Epithelial cell of esophagus (primary cell): ENCODE measurements around the gene XYLT2.

Source experiments
- DNase-seq: peaks from one replicate; pipeline ENCODE4 v3.0.0; 2010; ENCODE audit warnings: low read depth
- H3K4me3 ChIP-seq: 2 replicates; pipeline ENCODE4 v1.5.1; 2011; ENCODE audit warnings: mild to moderate bottlenecking, low read length, control low read depth
- CTCF ChIP-seq: IDR thresholded peaks from 2 replicates; pipeline ENCODE4 v1.5.1; 2011; ENCODE audit warnings: low read depth, mild to moderate bottlenecking, low read length, control low read depth, inconsistent platforms; ENCODE audit not compliant: insufficient read depth; ENCODE audit errors: missing control alignments

Gene XYLT2

GRCh38 chr17:50303596-50303995 is 42.3 kb upstream of the XYLT2 start:
- no peak overlapping the region for H3K4me3 ChIP-seq
- TF ChIP-seq CTCF = no peak
- no peak for DNase-seq

GRCh38 chr17:50304781-50305404 is 41.0 kb upstream of the XYLT2 start:
- no peak for TF ChIP-seq CTCF
- DNase-seq = no peak
- H3K4me3 ChIP-seq = no peak overlapping the region

- H3K4me3 ChIP-seq = no peak overlapping the region
- no peak for TF ChIP-seq CTCF
These were observed 38.3 kb upstream of the XYLT2 start for GRCh38 chr17:50307654-50308053.

GRCh38 chr17:50308666-50309065 is 37.3 kb upstream of the XYLT2 start:
- TF ChIP-seq CTCF = no peak
- H3K4me3 ChIP-seq = no peak overlapping the region
- no peak for DNase-seq

More at GRCh38 chr17:50307654-50308053, 38.3 kb upstream of the XYLT2 start:
- DNase-seq = no peak

GRCh38 chr17:50310455-50311111 is 35.3 kb upstream of the XYLT2 start:
- no peak for DNase-seq
- no peak for TF ChIP-seq CTCF
- no peak overlapping the region for H3K4me3 ChIP-seq

- no peak overlapping the region for H3K4me3 ChIP-seq
- TF ChIP-seq CTCF = no peak
- no peak for DNase-seq
These were observed 34.8 kb upstream of the XYLT2 start for GRCh38 chr17:50311112-50311460.

- TF ChIP-seq CTCF = no peak
- H3K4me3 ChIP-seq = no peak overlapping the region
- no peak for DNase-seq
These were observed 34.4 kb upstream of the XYLT2 start for GRCh38 chr17:50311483-50311882.
